HCT116 (cell line): ENCODE data around the gene CKLF. TPM values are rescaled to one million over a fixed set of nuclear protein-coding genes. Genes with fewer than 3 reads are reported as not detected.

ENCODE experiments used
- ATAC-seq: fragments of 200-7000 bp; cut with Tn5 transposase; 2 replicates; pipeline ENCODE4 v1.9.1; 2020; ENCODE audit warnings: mild to moderate bottlenecking, moderate library complexity
- BruUV-seq: library from RNA; stranded (reverse); fragments of 400-500 nt; replicated peaks from 2 replicates; lab custom pipeline; 2021; lab: Mats Ljungman, UMichigan
- CTCF ChIA-PET: fragments of 300-600 bp; sonication (Branson Sonifier 250); formaldehyde crosslinking; loops from one replicate; lab custom pipeline; 2021; ENCODE audit warnings: antibody characterized with exemption; lab: Charles Lee
- POLR2A ChIA-PET: fragments of 300-600, 350-600 bp; sonication (Branson Sonifier 250); formaldehyde crosslinking; loops from one replicate; lab custom pipeline; 2021; ENCODE audit warnings: antibody characterized with exemption; lab: Charles Lee
- RAD21 ChIA-PET, 2 experiments: fragments of 300-600 bp; sonication (Branson Sonifier 250); formaldehyde crosslinking; loops; one replicate each; lab custom pipeline; 2023; ENCODE audit warnings: low total read pairs in 2 of 2; ENCODE audit not compliant: uncharacterized antibody in 2 of 2, unreplicated experiment in 2 of 2, low non-redundant PET in 1 of 2; lab: Charles Lee
- DNase-seq: peaks from one replicate; pipeline ENCODE4 v3.0.0-alpha.2; 2010; ENCODE audit warnings: low read depth, low spot score
- H2AFZ ChIP-seq: fragments of 200-600 bp; shearing (Covaris generic), sonication (generic); 2 replicates; pipeline ENCODE4 v1.6.1; 2017; ENCODE audit warnings: low read depth, mixed run types, mixed read lengths, antibody characterized with exemption, low read length; ENCODE audit not compliant: poor library complexity, severe bottlenecking
- H3K27ac ChIP-seq: 2 replicates; pipeline ENCODE4 v1.5.1; 2012; ENCODE audit warnings: low read depth, low read length
- H3K27me3 ChIP-seq: fragments of 200-600 bp; sonication (generic); 2 replicates; pipeline ENCODE4 v1.6.1; 2016; ENCODE audit warnings: mixed run types, low read length, mixed read lengths; ENCODE audit not compliant: insufficient read depth
- H3K36me3 ChIP-seq, 2 experiments: fragments of 200-500 bp in 1 of 2; fragments of 200-600 bp in 1 of 2; sonication (Bioruptor generic) in 1 of 2; sonication (generic) in 1 of 2; 2 replicates each; pipeline versions ENCODE4 v1.5.1 to v1.6.1; 2014 to 2016; ENCODE audit warnings: low read length in 2 of 2, inconsistent platforms in 1 of 2, mixed read lengths in 1 of 2, mixed run types in 1 of 2; ENCODE audit not compliant: insufficient read depth in 2 of 2, control insufficient read depth in 1 of 2
- H3K4me1 ChIP-seq, 2 experiments: fragments of 200-600 bp in 1 of 2; sonication (generic) in 1 of 2; 2 replicates each; pipeline versions ENCODE4 v1.5.1 to v1.6.1; 2012 to 2017; ENCODE audit warnings: low read length in 2 of 2, inconsistent platforms in 1 of 2, mild to moderate bottlenecking in 1 of 2, mixed read lengths in 1 of 2, mixed run types in 1 of 2, moderate library complexity in 1 of 2; ENCODE audit not compliant: insufficient read depth in 2 of 2, control insufficient read depth in 1 of 2
- H3K4me2 ChIP-seq: fragments of 200-600 bp; sonication (generic); 2 replicates; pipeline ENCODE4 v1.6.1; 2017; ENCODE audit warnings: mixed run types, low read length, mixed read lengths
- H3K4me3 ChIP-seq, 2 experiments: fragments of 200-600 bp in 1 of 2; sonication (generic) in 1 of 2; replicated peaks in 1 of 2; 2 replicates each; pipeline ENCODE4 v1.5.1; 2011 to 2016; ENCODE audit warnings: low read length in 2 of 2, control low read depth in 1 of 2, low read depth in 1 of 2, mild to moderate bottlenecking in 1 of 2, mixed read lengths in 1 of 2, mixed run types in 1 of 2
- H3K79me2 ChIP-seq: fragments of 200-600 bp; sonication (generic); 2 replicates; pipeline ENCODE4 v1.6.1; 2017; ENCODE audit warnings: mild to moderate bottlenecking, mixed run types, low read length, moderate library complexity, mixed read lengths; ENCODE audit not compliant: insufficient read depth
- H3K9ac ChIP-seq: fragments of 200-600 bp; sonication (generic); 2 replicates; pipeline ENCODE4 v1.6.1; 2016; ENCODE audit warnings: low read length, mixed read lengths
- H3K9me2 ChIP-seq: fragments of 200-600 bp; sonication (generic), shearing (Covaris generic); 2 replicates; pipeline ENCODE4 v1.6.1; 2017; ENCODE audit warnings: mixed run types, mild to moderate bottlenecking, moderate library complexity; ENCODE audit not compliant: insufficient read depth
- H3K9me3 ChIP-seq, 2 experiments: fragments of 200-500 bp in 1 of 2; fragments of 200-600 bp in 1 of 2; sonication (Bioruptor generic) in 1 of 2; sonication (generic) in 1 of 2; 2 replicates each; pipeline ENCODE4 v1.6.1; 2014 to 2017; ENCODE audit warnings: low read length in 2 of 2, mixed read lengths in 2 of 2, inconsistent platforms in 1 of 2, low read depth in 1 of 2, mild to moderate bottlenecking in 1 of 2, mixed run types in 1 of 2, moderate library complexity in 1 of 2; ENCODE audit not compliant: control insufficient read depth in 1 of 2, insufficient read depth in 1 of 2
- H4K20me1 ChIP-seq: fragments of 200-600 bp; sonication (generic), shearing (Covaris generic); 2 replicates; pipeline ENCODE4 v1.6.1; 2017; ENCODE audit warnings: mixed run types, mild to moderate bottlenecking, moderate library complexity; ENCODE audit not compliant: insufficient read depth
- MAX ChIP-seq: IDR thresholded peaks from 2 replicates; pipeline ENCODE4 v1.6.1; 2012
- POLR2AphosphoS5 ChIP-seq: IDR thresholded peaks from 2 replicates; pipeline ENCODE4 v1.6.1; 2011; ENCODE audit warnings: mild to moderate bottlenecking, low read depth, low read length, moderate library complexity
- intact Hi-C: fragments of 100-400 bp; cut with micrococcal nuclease; formaldehyde crosslinking; loops from 2 replicates; pipeline ENCODE4 v1.10.0; 2022
- total RNA-seq: library from RNA; stranded (reverse); gene quantifications from one replicate; pipeline ENCODE4 v1.2.1, GENCODE V29; 2021; ENCODE audit not compliant: unreplicated experiment
- TF ChIP-seq, protein P1 (sequence below): IDR thresholded peaks from 2 replicates; pipeline ENCODE4 v1.6.1; 2011; ENCODE audit warnings: mild to moderate bottlenecking, low read length, moderate library complexity; ENCODE audit not compliant: insufficient replicate concordance; ENCODE audit errors: extremely low read depth
- TF ChIP-seq, protein P2 (sequence below): IDR thresholded peaks from 2 replicates; pipeline ENCODE4 v1.6.1; 2012; ENCODE audit warnings: low read depth

CKLF gene
- total RNA-seq, 1 experiment from 2014 or later, result 38.6 TPM

DNA sequence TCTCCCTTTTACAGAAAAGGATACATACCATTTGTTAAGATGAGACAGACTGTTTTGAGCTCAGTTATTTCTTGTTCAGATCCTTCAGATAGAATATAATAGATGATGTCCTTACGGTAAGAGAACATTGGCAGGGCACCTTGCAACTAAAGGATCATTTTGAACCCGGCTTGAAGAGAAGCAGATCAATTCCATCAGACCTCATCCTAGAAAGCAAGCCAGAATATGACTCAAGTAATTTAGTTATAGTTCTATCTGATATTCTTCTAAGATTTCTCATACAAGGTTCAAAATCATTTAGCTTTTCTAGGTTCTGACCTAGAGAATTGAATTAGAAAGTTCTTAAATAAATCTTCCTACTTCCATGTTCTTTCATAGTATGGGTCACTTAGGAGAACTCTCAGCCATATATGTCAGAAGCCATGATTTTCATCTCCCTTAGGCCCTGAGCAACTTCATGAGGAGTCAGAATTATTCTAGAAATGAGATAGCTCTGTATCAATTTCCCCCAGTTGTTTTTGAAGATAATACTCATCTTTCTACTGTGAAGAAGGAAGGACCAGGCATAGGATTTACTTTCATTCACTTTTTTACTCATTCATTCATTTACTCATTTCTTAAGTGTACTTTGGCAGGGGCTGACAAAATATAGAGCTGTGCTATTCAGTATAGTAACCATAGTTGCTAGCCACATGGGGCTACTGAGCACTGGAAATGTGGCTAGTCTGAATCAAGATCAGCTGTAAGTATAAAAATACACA, 11.4 kb downstream of the CKLF start:
- Histone ChIP-seq H3K4me2 (no peak overlapping the region), H3K9ac (no peak overlapping the region), H3K27ac (no peak overlapping the region), H3K36me3 (peaks cover 0 to 4% of the 10 kb centered on the region in 2 experiments; a peak in 1 of 4 replicates), H3K79me2 (no peaks in the 10 kb centered on the region), H3K4me3 (no peak overlapping the region)
- no peak for ATAC-seq
- CTCF ChIA-PET, result interaction anchor here (0.8 to 3.0 kb wide), 4 partner anchors 41 to 177 kb away, joined by 3 to 8 read pairs (median 4); no protein-coding TSS in a partner anchor
- BruUV-seq, result no TSS peak
- DNase-seq, result no peak
- intact Hi-C loops, result loop anchor here (5.0 kb wide), 1 partner anchor 309 kb away; no protein-coding TSS in a partner anchor
- TF ChIP-seq, protein P1, sequence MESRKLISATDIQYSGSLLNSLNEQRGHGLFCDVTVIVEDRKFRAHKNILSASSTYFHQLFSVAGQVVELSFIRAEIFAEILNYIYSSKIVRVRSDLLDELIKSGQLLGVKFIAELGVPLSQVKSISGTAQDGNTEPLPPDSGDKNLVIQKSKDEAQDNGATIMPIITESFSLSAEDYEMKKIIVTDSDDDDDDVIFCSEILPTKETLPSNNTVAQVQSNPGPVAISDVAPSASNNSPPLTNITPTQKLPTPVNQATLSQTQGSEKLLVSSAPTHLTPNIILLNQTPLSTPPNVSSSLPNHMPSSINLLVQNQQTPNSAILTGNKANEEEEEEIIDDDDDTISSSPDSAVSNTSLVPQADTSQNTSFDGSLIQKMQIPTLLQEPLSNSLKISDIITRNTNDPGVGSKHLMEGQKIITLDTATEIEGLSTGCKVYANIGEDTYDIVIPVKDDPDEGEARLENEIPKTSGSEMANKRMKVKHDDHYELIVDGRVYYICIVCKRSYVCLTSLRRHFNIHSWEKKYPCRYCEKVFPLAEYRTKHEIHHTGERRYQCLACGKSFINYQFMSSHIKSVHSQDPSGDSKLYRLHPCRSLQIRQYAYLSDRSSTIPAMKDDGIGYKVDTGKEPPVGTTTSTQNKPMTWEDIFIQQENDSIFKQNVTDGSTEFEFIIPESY, result no peak
- TF ChIP-seq, protein P2, sequence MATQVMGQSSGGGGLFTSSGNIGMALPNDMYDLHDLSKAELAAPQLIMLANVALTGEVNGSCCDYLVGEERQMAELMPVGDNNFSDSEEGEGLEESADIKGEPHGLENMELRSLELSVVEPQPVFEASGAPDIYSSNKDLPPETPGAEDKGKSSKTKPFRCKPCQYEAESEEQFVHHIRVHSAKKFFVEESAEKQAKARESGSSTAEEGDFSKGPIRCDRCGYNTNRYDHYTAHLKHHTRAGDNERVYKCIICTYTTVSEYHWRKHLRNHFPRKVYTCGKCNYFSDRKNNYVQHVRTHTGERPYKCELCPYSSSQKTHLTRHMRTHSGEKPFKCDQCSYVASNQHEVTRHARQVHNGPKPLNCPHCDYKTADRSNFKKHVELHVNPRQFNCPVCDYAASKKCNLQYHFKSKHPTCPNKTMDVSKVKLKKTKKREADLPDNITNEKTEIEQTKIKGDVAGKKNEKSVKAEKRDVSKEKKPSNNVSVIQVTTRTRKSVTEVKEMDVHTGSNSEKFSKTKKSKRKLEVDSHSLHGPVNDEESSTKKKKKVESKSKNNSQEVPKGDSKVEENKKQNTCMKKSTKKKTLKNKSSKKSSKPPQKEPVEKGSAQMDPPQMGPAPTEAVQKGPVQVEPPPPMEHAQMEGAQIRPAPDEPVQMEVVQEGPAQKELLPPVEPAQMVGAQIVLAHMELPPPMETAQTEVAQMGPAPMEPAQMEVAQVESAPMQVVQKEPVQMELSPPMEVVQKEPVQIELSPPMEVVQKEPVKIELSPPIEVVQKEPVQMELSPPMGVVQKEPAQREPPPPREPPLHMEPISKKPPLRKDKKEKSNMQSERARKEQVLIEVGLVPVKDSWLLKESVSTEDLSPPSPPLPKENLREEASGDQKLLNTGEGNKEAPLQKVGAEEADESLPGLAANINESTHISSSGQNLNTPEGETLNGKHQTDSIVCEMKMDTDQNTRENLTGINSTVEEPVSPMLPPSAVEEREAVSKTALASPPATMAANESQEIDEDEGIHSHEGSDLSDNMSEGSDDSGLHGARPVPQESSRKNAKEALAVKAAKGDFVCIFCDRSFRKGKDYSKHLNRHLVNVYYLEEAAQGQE, result no peak
- TF ChIP-seq POLR2AphosphoS5 (no peak), MAX (no peak)
- TF ChIP-seq, all 23 proteins: peak for 0
- POLR2A ChIA-PET, result no interaction called here
- H2AFZ ChIP-seq, result no peak overlapping the region
- no peaks in the 10 kb centered on the region for H3K4me1 ChIP-seq
- peaks cover 3% of the 10 kb centered on the region; the same call in 1 of the 2 replicates for H4K20me1 ChIP-seq
- no peaks in the 10 kb centered on the region for H3K9me3 ChIP-seq
- RAD21 ChIA-PET, result no interaction called here
- H3K27me3 ChIP-seq, result no peaks in the 10 kb centered on the region
- no peaks in the 10 kb centered on the region for H3K9me2 ChIP-seq
